NCI-H1105 treated with DMSO at 0.1 percent for 48 hours (cell line): ENCODE results near the gene ZNF740.

Experiments used
- DNase-seq: peaks from one replicate; lab custom pipeline; 2025; lab: John Stamatoyannopoulos, UW

The ZNF740 gene

DNA sequence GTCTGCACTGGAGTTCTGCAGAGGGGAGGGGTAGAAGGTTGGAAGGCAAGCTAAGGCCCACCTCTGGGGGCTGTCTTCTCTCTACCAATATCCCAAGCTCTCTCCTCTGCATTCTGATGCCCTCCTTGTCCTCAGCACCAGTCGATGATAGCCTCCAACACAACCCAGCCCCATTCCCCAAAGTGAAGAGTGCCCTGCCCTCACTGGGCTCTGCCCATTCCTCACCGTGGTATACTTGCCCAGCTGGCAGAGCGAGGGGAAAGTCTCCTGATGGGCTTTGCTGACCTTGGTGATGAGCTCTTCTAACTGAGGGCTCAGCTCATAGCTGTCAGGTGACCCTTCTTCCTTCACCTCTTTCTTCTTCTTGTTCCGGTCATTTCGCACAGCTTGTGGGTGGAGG lies 33.7 kb downstream of the ZNF740 start:
- no peak for DNase-seq

- DNase-seq, result no peak
These were observed 34.3 kb downstream of the ZNF740 start for GRCh38 chr12:53214687-53215455.

DNA sequence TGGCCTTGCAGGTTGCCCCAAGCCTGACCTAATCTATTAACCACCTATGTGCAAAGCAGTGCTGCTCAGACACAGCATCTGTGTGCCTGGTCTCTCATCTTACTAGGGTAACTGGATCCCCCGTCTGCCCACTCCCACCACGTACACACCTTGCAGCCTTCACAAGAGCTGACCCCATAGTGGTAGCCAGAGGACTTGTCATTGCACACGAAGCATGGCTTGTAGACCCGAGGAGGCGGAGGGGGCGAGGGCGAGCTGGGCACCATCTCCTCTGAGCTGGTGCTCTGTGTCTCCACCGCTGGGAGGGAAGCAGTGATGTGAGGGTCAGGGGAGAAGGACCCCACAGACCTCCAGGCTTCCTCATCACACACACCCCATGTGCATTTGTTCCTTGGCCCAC lies 35.0 kb downstream of the ZNF740 start:
- DNase-seq, result no peak

GRCh38 chr12:53217051-53217930 lies 36.8 kb downstream of the ZNF740 start:
- DNase-seq, result no peak

DNA sequence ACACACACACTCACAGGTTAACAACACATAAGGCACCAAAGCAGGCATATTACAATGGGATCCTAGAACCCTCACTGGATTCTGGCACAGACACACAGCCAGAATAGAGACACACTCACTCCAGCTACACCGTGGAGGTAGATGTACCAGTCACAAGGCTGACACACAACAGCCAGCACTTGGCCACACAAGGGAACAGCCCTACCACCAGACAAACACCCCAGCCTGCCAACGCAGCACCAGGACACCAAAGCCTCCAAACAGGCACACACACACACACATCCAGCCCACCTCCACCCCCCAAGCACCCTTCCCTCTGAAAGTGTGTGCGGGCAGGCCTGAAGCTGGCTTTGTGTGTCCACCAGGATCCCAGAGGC lies 37.4 kb downstream of the ZNF740 start:
- DNase-seq, result no peak

DNA sequence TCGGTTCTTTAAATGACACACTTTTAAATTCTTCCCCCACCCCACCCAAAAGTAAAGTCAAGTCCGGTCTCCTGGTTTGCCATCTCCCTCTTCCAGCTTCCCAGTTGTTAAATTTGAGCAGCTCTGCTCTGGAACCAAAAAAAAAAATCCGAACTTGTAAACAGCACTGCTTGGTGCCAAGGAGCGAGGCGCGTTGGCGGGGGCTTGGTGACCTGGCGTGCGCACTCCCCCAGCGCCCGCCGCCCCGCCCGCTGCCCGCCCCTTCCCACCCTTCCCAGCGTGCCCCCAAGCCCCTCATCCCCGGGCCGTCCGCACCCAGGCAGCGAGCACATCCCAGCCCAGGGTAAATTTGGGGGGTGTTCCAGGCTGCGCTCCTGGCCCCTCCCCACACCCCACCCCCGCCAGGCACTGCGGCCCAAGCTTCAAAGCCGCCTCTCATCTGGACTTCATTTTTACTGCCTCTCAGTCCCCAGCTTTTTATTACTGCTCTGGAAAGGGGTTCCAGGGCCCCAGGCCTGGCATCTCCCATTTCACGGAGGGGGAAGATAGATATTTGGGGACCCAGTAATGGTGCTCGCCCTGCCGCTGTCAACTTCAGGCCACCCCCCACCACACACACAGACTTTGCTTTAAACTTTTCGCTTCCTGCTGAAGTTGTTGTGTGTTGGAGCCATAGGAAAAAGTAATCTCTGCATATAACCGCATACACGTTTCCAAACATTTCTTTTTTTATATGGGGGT lies 38.2 kb downstream of the ZNF740 start:
- no peak for DNase-seq

- DNase-seq, result no peak
These were observed 38.9 kb downstream of the ZNF740 start for GRCh38 chr12:53219292-53219955.

- peak; percentile 9 for DNase-seq
These were observed 39.6 kb downstream of the ZNF740 start for GRCh38 chr12:53219956-53220693.

DNA sequence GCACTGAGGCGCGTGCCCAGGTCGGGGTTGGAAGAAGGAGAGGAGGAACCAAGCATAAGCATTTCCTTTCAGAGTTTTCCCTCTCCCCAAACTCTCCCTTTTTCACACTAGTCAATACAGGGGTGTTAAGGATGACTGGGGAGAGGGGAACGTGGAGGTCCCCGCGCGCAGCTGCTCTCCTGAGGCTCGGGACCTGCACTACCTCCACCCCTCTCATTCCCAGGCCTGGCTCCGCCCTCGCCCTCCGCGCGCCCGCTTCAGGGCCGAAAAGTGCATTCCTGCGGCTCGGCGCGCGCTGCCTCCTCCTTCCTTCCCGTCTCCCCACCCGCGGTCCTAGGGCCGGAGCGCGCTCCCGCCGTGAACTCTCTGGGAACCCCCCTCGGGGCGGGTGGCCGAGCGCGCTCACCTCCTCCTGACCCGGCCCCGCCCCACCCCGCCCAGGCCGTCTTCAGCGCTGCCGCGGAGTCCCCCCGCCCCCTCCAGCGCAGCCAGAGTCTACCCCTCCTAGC lies 40.2 kb downstream of the ZNF740 start:
- DNase-seq, result peak; percentile 55

GRCh38 chr12:53221203-53222080 lies 40.9 kb downstream of the ZNF740 start:
- DNase-seq, result peak; percentile 21

- DNase-seq, result no peak
These were observed 41.7 kb downstream of the ZNF740 start for GRCh38 chr12:53222170-53222721.

- no peak for DNase-seq
These were observed 42.3 kb downstream of the ZNF740 start for GRCh38 chr12:53222806-53223261.

- no peak for DNase-seq
These were observed 43.0 kb downstream of the ZNF740 start for GRCh38 chr12:53223389-53224060.

DNA sequence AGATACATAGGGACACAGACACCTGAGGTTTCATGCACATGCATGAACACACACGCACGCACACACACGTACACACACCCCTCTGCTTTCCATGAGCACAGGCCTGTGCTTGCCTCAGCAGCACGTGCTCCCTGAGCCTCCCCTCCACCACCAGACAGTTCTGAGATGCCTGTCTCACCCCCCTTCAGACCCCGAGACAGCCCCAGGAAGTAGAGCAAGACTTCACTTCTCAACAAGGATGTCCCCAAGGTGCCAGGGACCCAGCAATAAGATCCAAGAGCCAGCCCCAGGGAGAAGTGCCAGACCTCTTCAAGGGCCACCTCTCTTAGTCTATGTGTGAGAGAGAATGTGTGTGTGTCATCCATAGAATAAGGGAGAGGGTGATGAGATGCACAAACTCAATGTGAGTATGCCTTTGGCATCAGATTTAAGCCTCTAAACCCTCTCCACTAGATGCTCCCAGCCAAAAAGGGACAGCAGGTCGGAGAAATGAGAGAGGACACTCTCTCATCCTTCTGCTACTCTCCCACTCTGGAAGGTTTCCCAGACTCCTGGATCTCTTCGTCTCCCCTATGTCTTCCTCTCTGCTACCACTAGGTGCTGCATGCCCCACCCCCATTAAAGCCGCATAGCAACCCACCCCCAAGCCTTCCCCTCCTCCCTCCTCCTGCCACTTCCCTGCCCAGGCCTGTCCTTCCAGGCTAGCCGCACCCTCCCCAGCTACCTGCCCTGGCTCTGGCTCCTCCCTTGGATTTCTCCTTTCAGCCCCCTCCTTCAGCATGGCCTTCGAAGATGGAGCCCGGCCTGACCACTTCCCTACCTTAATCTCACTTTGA lies 43.8 kb downstream of the ZNF740 start:
- no peak for DNase-seq

GRCh38 chr12:53224897-53225634 lies 44.5 kb downstream of the ZNF740 start:
- no peak for DNase-seq

- no peak for DNase-seq
These were observed 45.3 kb downstream of the ZNF740 start for GRCh38 chr12:53225635-53226424.

DNA sequence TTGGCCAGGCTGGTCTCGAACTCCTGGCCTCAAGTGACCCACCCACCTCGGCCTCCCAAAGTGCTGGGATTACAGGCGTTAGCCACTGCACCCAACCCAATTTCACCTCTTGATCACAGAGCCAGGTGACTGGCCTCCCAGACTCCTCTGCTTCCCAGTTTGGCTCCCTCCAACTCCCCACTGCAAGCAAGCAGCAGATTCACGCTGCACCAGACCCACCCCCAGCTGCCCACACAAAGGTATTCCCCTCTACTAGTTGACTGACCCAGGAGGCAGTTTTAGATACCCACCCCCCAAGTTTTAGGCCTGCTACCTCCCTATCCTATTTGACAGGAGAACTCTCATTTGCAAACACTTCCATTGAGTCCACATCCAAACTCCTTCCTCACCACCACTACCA lies 46.3 kb downstream of the ZNF740 start:
- no peak for DNase-seq
